Stomach (tissue), 9 donors: ENCODE results near the gene UFSP2. TPM values are rescaled to one million over a fixed set of nuclear protein-coding genes. Genes with fewer than 3 reads are reported as not detected.

ENCODE experiments used
- DNase-seq, 2 donors: peaks; one replicate each; pipeline versions ENCODE4 v3.0.0 to v3.0.0-alpha.2; 2013 to 2019
- H3K27ac ChIP-seq, 5 donors: fragments of 200-600 bp in 4 of 5; sonication (generic) in 4 of 5; one replicate each; pipeline ENCODE4 v1.5.1; 2013 to 2019; ENCODE audit warnings: mild to moderate bottlenecking in 1 of 5, moderate library complexity in 1 of 5
- H3K27me3 ChIP-seq, 3 donors: fragments of 200-600 bp; sonication (generic); one replicate each; pipeline ENCODE4 v1.5.1; 2017 to 2019; ENCODE audit warnings: mixed run types in 1 of 3
- H3K36me3 ChIP-seq, 4 donors: fragments of 200-600 bp; sonication (generic); 1 replicate in 3 of 4; 2 replicates in 1 of 4; pipeline ENCODE4 v1.5.1; 2016 to 2019
- H3K4me1 ChIP-seq, 4 donors: fragments of 200-600 bp; sonication (generic); one replicate each; pipeline ENCODE4 v1.5.1; 2016 to 2019
- H3K4me3 ChIP-seq, 4 donors: fragments of 200-600 bp; sonication (generic) in 3 of 4; one replicate each; pipeline ENCODE4 v1.5.1; 2016 to 2019; ENCODE audit warnings: mild to moderate bottlenecking in 1 of 4
- H3K9me3 ChIP-seq, 4 donors: fragments of 200-600 bp; sonication (generic); one replicate each; pipeline ENCODE4 v1.5.1; 2016 to 2019
- EP300 ChIP-seq: sonication (generic); formaldehyde crosslinking; IDR thresholded peaks from one replicate; pipeline ENCODE4 v1.6.1; 2017; ENCODE audit warnings: antibody characterized with exemption
- POLR2A ChIP-seq, 4 donors: fragments of 450-650 bp; IDR thresholded peaks; one replicate each; pipeline ENCODE4 v1.6.1; 2016; ENCODE audit warnings: antibody characterized with exemption in 4 of 4, control low read depth in 2 of 4, mild to moderate bottlenecking in 1 of 4, moderate library complexity in 1 of 4
- POLR2AphosphoS5 ChIP-seq, 3 donors: sonication (generic); formaldehyde crosslinking; IDR thresholded peaks; one replicate each; pipeline ENCODE4 v1.6.1; 2016; ENCODE audit warnings: antibody characterized with exemption in 3 of 3
- WGBS, 5 donors: extraction: QIAGEN DNeasy Blood & Tissue Kit in 3 of 5; methylation state at CpG; one replicate each; pipeline versions ENCODE4 v1.1.5 to v1.1.7; 2013 to 2018; 5-methylcytosine and 5-hydroxymethylcytosine counted together
- intact Hi-C: fragments of 100-400 bp; cut with DNase I; formaldehyde crosslinking; loops from one replicate; pipeline ENCODE4 v1.15.1; 2023; ENCODE audit warnings: low total_unique reads
- polyA plus RNA-seq, 3 donors: library from polyadenylated mRNA; stranded (reverse); fragments of 200-250 nt; gene quantifications; one replicate each; pipeline ENCODE4 v1.2.3, GENCODE V29; 2013
- total RNA-seq, 5 donors: library from RNA; depleted of rRNA; stranded (reverse); fragments of >200 nt; gene quantifications; one replicate each; pipeline versions ENCODE4 v1.1.0 to v1.2.3, GENCODE V29; 2014 to 2016
- TF ChIP-seq, protein P1 (sequence below), 7 experiments: fragments of 450-650 bp in 4 of 7; fragments of 200-600 bp in 3 of 7; sonication (generic) in 3 of 7; IDR thresholded peaks; one replicate each; pipeline ENCODE4 v1.5.1; 2016 to 2019; ENCODE audit warnings: antibody characterized with exemption in 7 of 7, control low read depth in 2 of 7, mild to moderate bottlenecking in 1 of 7
- donor health status: healthy with polysubstance abuse.
- donor health status: Bipolar disorder and iron deficiency.
- donor health status: healthy.

Gene UFSP2
- total and polyA plus RNA-seq, 8 donors: 12.3 to 56.2 (median 20.4) TPM; not detected in 1

DNA sequence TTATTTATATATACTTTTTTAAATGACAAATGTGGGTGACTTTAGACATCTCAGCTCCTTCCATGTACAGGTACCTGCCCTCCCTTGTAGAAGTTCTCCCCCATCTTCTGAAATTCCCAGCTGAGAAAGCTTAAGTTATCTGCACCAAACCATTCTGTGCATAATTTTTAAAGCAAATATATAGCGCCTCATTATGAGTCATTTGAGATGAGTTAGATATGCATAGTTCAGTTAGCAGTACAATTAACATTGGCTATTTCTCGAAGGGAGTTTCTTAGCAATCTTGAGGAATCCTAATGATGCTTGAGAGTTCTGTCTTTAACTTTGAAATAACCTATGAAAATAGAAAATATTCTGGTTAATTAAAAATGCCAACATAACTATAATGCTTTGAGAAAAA lies 19.4 kb upstream of the UFSP2 start:
- intact Hi-C loops: no loop called here
- no peaks in the 10 kb centered on the region for H3K4me1 ChIP-seq
- H3K27ac ChIP-seq: no peak overlapping the region
- no peaks in the 10 kb centered on the region for H3K9me3 ChIP-seq
- WGBS, 5 donors: 76 to 82% (median 80%) methylated on average over 2 of the region's 2 CpGs
- no peaks in the 10 kb centered on the region for H3K27me3 ChIP-seq
- H3K36me3 ChIP-seq: no peaks in the 10 kb centered on the region
- TF ChIP-seq POLR2A (IDR thresholded peaks at IDR 0.05): no peak
- TF ChIP-seq, protein P1, sequence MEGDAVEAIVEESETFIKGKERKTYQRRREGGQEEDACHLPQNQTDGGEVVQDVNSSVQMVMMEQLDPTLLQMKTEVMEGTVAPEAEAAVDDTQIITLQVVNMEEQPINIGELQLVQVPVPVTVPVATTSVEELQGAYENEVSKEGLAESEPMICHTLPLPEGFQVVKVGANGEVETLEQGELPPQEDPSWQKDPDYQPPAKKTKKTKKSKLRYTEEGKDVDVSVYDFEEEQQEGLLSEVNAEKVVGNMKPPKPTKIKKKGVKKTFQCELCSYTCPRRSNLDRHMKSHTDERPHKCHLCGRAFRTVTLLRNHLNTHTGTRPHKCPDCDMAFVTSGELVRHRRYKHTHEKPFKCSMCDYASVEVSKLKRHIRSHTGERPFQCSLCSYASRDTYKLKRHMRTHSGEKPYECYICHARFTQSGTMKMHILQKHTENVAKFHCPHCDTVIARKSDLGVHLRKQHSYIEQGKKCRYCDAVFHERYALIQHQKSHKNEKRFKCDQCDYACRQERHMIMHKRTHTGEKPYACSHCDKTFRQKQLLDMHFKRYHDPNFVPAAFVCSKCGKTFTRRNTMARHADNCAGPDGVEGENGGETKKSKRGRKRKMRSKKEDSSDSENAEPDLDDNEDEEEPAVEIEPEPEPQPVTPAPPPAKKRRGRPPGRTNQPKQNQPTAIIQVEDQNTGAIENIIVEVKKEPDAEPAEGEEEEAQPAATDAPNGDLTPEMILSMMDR (IDR thresholded peaks at IDR 0.05): no peak
- TF ChIP-seq EP300: no peak
- TF ChIP-seq POLR2AphosphoS5 (IDR thresholded peaks at IDR 0.05): no peak
- DNase-seq: no peak
- no peak overlapping the region for H3K4me3 ChIP-seq

- Histone ChIP-seq H3K27ac (no peak overlapping the region), H3K27me3 (no peaks in the 10 kb centered on the region), H3K36me3 (no peaks in the 10 kb centered on the region), H3K9me3 (no peaks in the 10 kb centered on the region), H3K4me3 (no peak overlapping the region), H3K4me1 (no peaks in the 10 kb centered on the region)
- intact Hi-C loops: no loop called here
- TF ChIP-seq POLR2AphosphoS5 (IDR thresholded peaks at IDR 0.05): no peak
- no peak for TF ChIP-seq EP300
- no peak for TF ChIP-seq POLR2A (IDR thresholded peaks at IDR 0.05)
- TF ChIP-seq, protein P1 (IDR thresholded peaks at IDR 0.05): no peak
- WGBS, 5 donors: 90 to 96% (median 93%) methylated on average over 2 of the region's 2 CpGs
- DNase-seq: no peak
Observed at GRCh38 chr4:185441479-185441878, 15.7 kb upstream of the UFSP2 start.

- DNase-seq: no peak
- no peaks in the 10 kb centered on the region for H3K27me3 ChIP-seq
- H3K27ac ChIP-seq: no peak overlapping the region
- TF ChIP-seq EP300: no peak
- no peaks in the 10 kb centered on the region for H3K36me3 ChIP-seq
- intact Hi-C loops: no loop called here
- H3K9me3 ChIP-seq: no peaks in the 10 kb centered on the region
- H3K4me3 ChIP-seq: no peak overlapping the region
- no peaks in the 10 kb centered on the region for H3K4me1 ChIP-seq
Observed at GRCh38 chr4:185437809-185438208, 12.0 kb upstream of the UFSP2 start.

- no peaks in the 10 kb centered on the region for H3K36me3 ChIP-seq
- no peak overlapping the region for H3K27ac ChIP-seq
- H3K4me3 ChIP-seq: no peak overlapping the region
- TF ChIP-seq, protein P1 (IDR thresholded peaks at IDR 0.05): no peak
- TF ChIP-seq POLR2A (IDR thresholded peaks at IDR 0.05) (no peak), EP300 (no peak), POLR2AphosphoS5 (IDR thresholded peaks at IDR 0.05) (no peak)
- H3K27me3 ChIP-seq: no peaks in the 10 kb centered on the region
- intact Hi-C loops: no loop called here
- H3K9me3 ChIP-seq: no peaks in the 10 kb centered on the region
- DNase-seq: no peak
- H3K4me1 ChIP-seq: no peaks in the 10 kb centered on the region
Observed at GRCh38 chr4:185435466-185435865, 9.7 kb upstream of the UFSP2 start.

DNA sequence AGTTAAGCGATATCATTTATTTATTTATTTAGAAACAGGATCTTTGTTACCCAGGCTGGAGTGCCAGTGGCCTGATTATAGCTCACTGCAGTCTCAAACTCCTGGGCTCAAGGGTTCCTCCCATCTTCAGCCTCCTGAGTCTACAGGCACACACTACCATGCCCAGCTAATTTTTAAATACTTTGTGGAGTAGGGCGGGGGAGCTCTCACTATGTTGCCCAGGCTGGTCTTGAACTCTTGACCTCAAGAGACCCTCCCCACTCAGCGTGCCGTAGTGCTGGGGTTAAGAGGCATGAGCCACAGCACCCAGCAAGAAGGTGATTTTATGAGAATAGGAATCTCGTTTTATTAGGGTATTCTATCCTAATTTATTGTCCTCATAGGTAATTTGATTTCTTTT lies 3.9 kb upstream of the UFSP2 start:
- WGBS, 5 donors: 51 to 75% (median 63%) methylated on average over 5 of the region's 5 CpGs
- H3K4me1 ChIP-seq: peaks cover 2 to 10% (median 7%) of the 10 kb centered on the region in 4 donors
- intact Hi-C loops: no loop called here
- TF ChIP-seq POLR2A (IDR thresholded peaks at IDR 0.05): no peak
- no peak for TF ChIP-seq POLR2AphosphoS5 (IDR thresholded peaks at IDR 0.05)
- TF ChIP-seq EP300: no peak
- TF ChIP-seq, protein P1 (IDR thresholded peaks at IDR 0.05): no peak
- no peaks in the 10 kb centered on the region for H3K36me3 ChIP-seq
- no peak for DNase-seq
- H3K27me3 ChIP-seq: no peaks in the 10 kb centered on the region
- no peaks in the 10 kb centered on the region for H3K9me3 ChIP-seq
- no peak overlapping the region for H3K4me3 ChIP-seq
- H3K27ac ChIP-seq: no peak overlapping the region
